GM19455 (cell line): ENCODE results near the gene MEPCE.
"Not testable (repeated sequence)": the region's sequence is repeated elsewhere in the genome, so short reads cannot be mapped to it uniquely, and the experiment has no call there.

Experiments
- ATAC-seq: cut with Tn5 transposase; IDR thresholded peaks from one replicate; pipeline ENCODE4 v1.9.1; 2021; ENCODE audit not compliant: unreplicated experiment

MEPCE gene

DNA sequence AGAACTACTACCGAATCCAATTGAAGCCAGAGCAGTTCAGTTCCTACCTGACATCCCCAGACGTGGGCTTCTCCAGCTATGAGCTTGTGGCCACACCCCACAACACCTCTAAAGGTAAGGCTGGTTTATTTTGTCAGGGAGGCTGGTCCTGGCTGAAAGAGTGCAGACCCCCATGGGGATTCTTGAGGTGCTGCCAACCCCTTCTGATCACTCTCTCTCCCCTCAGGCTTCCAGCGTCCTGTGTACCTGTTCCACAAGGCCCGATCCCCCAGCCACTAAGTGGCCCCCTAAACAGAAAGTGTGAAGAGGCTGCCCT, 3.6 kb downstream of the MEPCE start:
- no peak for ATAC-seq

DNA sequence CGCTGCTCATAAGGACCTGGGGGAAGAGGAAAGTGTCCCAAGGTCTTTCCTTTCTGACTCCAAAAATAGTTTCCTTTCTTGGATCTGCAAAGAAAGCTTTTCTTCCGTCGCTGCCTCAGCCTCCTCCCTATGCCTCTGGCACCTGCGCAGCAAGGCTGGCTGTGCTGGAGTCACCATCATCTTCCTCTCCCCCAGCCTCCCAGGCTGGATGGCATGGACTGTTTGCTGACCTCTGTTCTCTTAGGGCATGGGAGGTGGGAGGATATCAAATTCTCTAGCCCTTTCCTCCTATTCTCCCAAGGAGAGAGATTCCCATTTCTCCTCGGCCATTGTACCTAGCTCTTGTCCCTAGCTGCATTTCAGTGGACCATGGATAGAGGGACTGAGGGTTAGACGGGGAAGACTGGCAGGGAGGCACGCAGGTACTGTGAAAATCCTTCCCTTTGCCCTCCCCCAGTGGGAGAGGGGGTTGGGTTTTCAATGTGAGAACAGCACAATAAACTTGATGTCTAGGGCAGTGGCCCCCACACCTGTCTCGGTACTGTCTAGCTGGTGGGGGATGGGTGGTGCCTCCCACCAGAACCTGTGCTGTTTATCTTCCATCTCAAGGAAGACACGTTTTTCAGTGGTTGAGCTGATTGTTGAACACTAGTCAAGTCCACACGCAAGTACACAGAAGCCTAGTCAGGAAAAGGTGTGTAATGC, 4.1 kb downstream of the MEPCE start:
- no peak for ATAC-seq

DNA sequence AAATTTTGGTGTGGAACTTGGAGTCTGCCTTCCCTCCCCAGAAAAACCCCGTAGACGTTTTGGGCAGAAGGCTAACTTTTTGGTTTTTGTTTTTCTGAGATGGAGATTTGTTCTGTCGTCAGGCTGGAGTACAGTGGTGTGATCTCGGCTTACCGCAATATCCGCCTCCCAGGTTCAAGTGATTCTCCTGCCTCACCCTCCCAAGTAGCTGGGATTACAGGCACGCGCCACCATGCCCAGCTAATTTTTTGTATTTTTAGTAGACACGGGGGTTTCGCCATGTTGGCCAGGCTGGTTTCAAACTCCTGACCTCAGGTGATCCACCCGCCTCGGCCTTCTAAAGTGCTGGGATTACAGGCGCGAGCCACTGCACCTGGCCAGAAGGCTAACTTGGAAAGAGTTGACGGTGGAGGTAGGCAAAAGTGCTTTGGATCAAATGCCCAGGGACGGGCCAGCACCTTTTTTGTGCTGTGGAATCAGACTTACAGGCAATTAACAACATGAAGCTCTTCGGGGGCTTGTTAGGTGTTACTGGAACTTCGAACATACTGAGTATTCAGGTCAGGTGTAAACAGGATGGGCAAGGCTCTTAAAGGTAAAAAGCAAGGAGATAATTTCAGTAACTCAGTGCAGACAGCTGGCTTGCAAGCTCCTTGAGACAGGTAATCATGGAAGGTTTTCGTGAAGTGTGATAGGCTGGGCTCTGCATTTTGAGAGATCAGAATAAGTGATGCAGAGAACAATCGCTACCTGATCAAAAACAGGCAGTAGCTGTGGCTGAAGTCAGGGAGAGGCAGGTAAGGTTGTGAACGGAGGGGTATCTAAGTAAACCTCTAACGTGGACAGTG, 4.9 kb downstream of the MEPCE start:
- no peak for ATAC-seq

DNA sequence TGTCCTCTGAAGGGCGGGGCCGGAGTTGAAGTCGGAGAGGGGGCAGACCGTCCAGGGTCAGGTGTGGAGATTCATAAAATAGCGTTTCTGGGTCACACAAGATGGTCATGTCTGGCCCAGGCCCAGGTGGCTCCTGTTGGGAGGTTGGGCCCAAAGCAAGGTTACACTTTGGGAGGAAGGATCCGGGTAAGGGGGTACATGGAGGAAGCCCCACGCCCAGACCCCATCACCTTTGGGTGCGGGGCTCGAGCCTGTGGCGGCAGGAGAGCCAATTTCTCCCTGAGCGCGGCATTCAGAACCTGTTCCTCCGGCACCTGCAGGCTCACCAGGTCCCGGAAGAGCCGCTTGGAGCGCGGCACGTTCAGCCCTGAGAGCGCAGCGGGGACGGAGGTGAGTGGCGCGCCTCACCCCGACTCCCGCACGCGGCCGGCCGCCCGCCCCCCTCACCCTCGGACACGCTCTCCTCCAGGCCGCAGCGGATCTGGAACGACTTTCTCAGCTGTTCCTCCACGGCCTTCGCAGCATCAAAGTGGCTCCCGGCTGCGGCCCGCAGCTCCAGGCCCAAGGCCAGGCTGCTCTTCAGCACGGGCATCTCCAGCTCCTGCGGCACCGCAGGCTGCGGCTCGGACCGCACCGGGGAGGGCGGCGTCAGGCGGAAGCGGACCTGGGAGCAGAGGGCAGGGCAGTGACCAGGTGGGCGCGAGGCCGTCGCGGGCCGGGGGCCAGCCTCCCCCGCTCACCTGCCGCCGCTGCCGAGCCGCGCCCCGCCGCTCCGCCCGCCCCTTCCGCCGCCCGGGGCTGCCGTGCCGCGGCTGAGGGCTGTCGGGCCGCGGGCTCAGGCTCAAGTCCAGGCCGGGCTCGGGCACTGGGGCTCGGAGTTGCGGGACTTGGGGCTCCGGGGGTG, 6.0 kb downstream of the MEPCE start:
- peak; percentile 35 for ATAC-seq

DNA sequence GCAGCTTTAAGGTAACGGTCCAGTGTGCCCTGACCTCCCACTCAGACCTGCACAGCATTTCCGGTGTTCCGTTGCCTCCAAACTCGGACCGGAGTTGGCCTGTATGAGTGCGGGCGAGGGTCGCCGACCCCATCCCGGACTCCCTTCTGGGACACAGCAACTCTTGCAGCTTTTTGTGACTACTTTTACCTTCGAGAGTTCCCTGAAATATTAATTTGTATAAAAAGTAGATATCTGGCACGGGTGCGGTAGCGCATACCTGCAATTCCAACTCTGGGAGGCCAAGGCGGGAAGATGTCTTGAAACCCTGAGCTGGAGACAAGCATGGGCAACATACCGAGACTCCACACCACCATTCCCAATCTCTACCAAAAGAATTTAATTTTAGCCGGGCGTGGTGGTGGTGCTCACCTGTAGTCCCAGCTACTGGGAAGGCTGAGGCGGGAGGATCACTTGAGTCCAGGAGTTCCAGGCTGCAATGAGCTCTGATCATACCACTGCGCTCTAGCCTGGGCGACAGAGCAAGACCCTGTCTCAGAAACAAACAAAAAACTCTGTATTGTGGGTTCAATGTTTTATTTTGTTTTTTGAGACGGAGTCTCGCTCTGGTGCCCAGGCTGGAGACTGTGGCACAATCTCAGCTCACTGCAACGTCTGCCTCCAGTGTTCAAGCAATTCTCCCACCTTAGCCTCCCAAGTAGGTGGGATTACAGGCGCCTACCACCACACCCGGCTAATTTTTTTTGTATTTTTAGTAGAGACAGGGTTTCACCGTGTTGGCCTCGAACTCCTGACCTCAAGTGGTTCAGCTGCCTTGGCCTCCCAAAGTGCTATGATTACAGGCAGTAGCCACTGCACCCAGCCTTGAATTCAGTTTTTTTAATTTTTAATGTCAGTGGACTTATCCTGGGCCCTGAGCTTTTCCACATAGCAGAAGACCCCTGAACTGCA, 7.8 kb downstream of the MEPCE start:
- no peak for ATAC-seq

DNA sequence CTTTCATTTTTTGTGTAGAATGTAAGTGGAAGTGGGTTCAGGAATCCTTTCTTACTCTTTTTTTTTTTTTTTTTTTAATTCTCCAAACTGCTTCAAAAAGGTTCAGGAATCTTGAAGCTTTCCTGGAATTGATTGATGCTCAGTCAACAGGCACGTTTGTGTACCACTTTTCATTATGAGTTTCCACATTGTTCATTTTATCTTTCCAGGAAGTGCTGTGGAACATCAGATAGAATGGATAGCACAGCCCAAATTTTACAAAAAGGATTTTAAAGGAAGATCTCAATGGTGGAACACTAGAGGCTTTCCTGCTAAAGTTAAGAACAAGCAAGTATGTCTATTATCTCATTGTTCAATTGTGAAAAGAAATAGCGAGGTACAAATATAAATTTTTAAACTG, 8.5 kb downstream of the MEPCE start:
- no peak for ATAC-seq

DNA sequence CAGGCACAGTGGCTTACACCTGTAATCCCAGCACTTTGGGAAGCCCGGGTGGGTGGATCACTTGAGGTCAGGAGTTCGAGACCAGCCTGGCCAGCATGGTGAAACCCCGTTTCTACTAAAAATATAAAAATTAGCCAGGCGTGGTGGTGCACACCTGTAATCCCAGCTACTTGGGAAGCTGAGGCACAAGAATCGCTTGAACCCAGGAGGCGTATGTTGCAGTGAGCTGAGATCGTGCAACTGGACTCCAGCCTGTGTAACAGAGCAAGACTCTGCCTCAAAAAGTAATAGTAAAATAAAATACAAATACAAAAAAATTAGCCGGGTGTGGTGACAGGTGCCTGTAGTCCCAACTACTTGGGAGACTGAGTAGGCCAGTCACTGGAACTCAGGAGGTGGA, 9.1 kb downstream of the MEPCE start:
- not testable (repeated sequence) for ATAC-seq

DNA sequence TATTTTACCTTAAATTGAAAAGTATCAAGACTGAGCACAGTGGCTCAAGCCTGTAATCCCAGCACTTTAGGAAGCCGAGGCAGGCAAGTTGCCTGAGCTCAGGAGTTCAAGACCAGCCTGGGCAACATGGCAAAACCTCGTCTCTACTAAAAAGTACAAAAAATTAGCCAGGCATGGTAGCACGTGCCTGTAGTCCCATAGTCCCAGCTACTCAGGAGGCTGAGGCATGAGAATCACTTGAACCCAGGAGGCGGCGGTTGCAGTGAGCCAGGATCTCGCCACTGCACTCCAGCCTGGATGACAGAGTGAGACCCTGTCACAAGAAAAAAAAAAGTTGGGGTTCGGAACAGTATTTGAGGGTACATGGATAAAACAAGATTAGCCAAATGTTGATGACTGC, 9.6 kb downstream of the MEPCE start:
- ATAC-seq = not testable (repeated sequence)

DNA sequence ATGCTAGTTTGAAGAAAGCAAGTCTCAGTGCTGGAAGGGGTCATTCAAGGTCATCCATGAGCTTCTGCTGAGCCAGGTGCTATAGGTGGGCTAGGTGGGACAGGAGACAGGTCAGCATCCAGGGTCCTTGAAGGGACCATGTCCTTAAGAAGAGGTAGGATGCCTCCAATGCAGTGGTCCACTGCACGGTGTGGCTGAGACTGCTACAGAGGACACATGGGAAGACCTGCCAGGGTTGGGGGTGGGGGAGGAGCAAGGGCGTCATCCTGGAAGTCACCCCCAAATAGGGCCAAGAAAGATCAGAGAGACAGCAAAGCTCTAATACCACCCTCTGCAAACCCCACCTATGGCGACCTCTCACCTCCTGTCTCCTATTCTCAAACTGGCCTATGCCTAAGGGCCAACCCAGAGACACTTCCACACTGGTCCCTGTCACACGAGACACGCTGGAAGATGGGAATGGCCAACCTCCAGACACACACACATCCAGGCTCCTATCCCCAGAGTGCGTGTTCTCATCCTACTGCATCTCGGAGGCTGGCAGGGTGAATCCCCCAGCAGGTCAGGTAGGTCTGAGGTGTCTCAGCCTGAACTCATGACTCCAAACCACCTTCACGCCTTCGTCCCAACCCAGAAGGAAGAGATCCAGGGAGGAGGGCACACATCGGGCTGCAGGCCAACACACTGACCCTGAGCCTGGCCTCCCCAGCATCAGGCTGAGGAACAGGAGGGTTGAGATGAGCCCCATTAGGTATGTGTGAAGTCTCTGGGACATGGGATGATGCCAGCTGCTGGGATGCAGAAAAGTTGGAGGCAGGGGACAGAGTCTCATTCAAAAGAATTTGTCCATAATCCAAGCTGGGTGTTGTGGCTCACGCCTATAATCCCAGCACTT, 12.3 kb downstream of the MEPCE start:
- no peak for ATAC-seq

DNA sequence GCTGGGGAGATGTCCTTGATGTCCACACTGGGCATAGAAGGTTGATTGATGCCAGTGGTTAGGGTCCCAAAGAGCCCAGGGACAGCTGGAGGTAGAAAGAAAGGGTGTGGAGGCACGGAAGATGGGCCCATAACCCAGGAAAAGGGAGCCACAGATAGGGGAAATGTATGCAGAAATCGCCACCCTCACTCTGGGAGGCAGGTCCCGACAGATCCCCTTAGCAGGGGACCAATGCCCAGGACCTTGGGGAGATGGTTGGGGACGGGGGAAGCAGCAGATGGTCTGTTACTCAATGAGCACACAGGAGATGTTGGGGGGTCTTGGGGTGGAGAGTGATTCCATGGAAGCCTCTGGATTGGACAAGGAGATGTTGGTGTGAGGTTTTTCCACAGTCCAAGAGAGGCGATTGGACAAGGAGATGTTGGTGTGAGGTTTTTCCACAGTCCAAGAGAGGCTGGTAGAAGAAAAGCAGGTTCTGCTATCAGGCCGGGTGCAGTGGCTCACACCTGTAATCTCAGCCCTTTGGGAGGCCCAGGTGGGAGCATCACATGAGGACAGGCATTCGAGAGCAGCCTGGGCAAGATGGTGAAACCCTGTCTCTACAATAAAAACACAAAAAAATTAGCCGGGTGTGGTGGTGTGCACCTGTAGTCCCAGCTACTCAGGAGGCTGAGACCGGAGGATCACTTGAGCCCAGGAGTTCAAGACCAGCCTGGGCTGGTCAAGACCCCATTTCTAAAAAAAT, 13.6 kb downstream of the MEPCE start:
- no peak for ATAC-seq

DNA sequence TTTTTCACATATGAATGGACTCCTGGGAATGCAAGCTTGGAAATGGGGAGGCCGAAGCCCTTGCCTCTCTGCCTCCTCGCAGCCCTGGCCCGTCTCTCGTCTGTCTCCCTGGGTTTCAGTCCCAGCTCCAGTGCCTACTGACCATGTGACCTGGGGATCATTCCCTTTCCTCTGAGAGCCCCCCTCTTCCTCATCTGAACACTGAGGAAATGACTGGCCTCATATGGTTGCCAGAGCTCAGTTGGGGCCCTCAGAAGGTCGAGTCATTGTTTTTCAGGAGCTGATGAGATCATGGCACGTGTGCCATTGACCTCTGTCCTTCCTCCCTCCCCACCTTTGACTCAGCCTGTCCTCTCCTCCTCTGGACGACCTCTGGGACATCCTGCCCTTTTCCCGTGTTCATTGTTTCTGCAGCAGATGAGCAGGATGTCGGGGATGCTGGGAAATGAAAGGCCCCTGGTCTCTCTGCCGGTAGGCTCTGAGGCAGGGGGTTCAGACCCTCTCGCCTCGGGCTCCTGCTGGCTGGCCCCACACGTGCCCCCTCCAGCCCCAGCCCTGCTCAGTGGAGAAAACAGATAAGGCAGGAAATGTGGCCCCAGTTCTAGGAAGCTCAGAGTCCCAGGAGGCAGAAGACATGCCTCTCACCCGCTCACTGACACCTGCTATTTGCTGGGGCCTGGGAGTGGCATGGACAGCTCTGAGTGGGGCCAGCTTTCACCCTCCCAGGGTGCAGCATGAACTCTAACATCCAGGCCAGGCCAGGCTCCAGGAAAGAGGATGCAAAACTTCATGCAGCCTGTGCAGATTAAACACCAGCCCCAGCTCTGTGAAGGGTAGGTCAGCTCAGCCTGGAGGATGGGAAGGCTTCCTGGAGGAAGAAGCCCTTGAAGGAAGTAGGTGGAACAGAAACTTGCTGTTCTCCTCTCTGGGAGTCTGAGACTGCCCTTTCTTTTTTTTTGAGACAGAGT, 15.0 kb downstream of the MEPCE start:
- no peak for ATAC-seq

DNA sequence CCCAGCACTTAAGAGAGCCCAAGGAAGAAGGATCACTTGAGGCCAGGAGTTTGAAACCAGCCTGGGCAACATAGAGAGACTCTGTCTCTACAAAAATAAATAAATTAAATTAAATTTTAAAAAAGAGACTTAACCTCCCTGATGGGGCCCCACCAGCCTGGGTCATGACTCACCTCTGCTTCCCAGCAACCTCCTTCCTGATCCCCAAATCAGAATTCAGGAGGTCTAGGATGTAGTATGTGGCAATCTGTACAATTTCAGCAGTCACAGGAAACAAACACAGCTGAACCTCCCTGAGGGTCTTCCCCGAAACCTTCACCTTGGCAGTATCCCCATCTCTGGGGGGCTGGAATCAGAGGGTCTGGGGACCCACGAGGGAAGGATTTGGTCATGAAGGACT, 16.4 kb downstream of the MEPCE start:
- ATAC-seq = no peak

DNA sequence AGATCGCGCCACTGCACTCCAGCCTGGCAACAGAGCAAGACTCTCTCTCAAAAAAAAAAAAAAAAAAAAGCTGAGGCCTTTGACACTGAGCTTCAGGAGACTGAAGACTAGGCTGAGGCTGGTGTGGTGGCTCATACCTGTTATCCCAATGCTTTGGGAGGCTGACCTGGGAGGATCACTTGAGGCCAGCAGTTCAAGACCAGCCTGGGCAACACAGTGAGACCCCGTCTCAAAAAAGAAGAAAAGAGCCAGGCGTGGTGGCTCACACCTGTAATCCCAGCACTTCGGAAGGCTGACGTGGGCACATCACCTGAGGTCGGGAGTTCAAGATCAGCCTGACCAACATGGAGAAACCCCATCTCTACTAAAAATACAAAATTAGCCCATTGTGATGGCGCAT, 17.7 kb downstream of the MEPCE start:
- not testable (repeated sequence) for ATAC-seq

DNA sequence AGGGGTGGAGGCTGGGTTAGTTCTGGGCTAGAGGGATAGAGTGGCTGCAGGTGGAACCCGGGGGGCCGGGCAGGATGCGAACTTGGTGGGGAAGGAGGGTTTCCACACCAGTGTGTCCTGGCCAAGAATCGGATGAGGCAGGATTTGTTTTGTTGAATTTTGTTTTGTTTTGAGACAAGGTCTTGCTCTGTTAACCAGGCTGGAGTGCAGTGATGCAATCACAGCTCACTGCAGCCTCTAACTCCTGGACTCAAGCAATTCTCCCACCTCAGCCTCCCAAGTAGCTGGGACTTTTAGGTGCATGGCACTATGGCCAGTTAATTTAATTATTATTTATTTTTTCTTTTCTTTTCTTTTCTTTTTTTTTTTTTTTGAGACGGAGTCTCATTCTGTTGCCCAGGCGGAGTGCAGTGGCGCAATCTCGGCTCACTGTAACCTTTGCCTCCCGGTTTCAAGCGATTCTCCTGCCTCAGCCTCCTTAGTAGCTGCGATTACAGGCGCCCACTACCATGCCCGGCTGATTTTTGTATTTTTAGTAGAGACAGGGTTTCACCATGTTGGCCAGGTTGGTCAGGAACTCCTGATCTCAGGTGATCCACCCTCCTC, 19.7 kb downstream of the MEPCE start:
- ATAC-seq = no peak

DNA sequence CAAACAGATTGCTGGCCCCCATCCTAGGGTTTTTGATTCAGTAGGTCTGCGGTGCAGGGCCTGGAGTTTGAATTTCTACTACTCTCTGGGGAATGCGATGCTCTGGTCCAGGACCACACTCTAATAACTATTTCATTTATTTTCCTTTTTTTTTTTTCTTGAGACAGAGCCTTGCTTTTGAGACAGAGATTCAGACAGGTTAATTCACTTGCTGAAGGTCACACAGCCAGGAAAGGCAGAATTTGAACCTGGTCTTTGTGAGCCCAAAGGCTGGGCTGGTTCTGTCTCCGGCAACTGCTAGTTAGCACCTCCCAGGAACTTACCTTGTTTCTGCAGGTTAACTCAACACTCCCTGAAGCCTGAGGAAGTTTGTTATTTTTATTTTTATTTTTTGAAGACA, 22.9 kb downstream of the MEPCE start:
- ATAC-seq = no peak

DNA sequence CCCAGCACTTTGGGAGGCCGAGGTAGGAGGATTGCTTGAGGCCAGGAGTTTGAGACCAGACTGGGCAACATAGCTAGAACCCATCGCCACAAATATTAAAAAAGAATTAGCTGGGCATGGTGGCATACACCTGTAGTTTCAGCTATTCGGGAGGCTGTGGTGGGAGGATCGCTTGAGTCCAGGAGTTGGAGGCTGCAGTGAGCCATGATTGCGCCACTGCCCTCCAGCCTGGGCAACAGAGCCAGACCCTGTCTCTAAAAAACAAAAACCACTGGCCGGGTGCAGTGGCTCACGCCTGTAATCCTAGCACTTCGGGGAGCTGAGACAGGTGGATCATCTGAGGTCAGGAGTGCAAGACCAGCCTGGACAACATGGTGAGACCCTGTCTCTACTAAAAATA, 24.2 kb downstream of the MEPCE start:
- not testable (repeated sequence) for ATAC-seq

DNA sequence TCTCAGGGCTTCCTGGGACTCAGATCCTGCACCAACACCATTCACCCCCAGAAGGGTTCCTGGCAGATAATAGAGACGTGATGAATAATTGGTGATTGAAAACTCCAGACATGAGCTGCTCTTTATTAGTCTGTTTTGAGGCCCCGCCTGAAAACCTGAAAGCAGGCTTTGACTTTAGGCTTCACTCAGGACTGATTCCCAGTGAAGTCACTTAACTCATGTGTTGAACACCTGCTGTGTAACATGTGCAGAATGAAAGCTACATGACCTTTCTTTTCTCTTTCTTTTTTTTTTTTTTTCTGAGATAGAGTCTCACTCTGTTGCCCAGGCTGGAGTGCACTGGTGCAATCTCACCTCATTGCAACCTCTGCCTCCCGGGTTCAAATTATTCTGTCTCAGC, 25.6 kb downstream of the MEPCE start:
- no peak for ATAC-seq
